Breast epithelium (tissue), 4 donors: ENCODE measurements around the gene ARID1B. TPM values are rescaled to one million over a fixed set of nuclear protein-coding genes. Genes with fewer than 3 reads are reported as not detected.

Experiments used
- DNase-seq, 2 donors: peaks; one replicate each; pipeline ENCODE4 v3.0.0-alpha.2; 2019; ENCODE audit warnings: low spot score in 2 of 2
- H3K27ac ChIP-seq, 2 donors: fragments of 200-600 bp; sonication (generic) in 1 of 2; one replicate each; pipeline ENCODE4 v1.5.1; 2016 to 2019; ENCODE audit warnings: mild to moderate bottlenecking in 1 of 2
- H3K27me3 ChIP-seq, 2 donors: fragments of 200-600 bp; sonication (generic) in 1 of 2; one replicate each; pipeline versions ENCODE4 v1.5.1 to v1.6.0; 2017 to 2019; ENCODE audit warnings: control low read depth in 1 of 2, mild to moderate bottlenecking in 1 of 2
- H3K36me3 ChIP-seq: fragments of 200-600 bp; one replicate; pipeline ENCODE4 v1.5.1; 2019
- H3K4me1 ChIP-seq, 2 donors: fragments of 200-600 bp; sonication (generic); one replicate each; pipeline ENCODE4 v1.5.1; 2016 to 2019; ENCODE audit warnings: control low read depth in 1 of 2
- H3K4me3 ChIP-seq, 3 donors: fragments of 200-600 bp; sonication (generic); 1 replicate in 2 of 3; 2 replicates in 1 of 3; pipeline ENCODE4 v1.5.1; 2016 to 2019; ENCODE audit warnings: mild to moderate bottlenecking in 3 of 3, moderate library complexity in 2 of 3
- H3K9me3 ChIP-seq, 2 donors: fragments of 200-600 bp; sonication (generic) in 1 of 2; one replicate each; pipeline ENCODE4 v1.5.1; 2016 to 2019; ENCODE audit warnings: control low read depth in 1 of 2
- CTCF ChIP-seq, 3 donors: fragments of 450-650 bp; IDR thresholded peaks; one replicate each; pipeline ENCODE4 v1.5.1; 2016 to 2017; ENCODE audit warnings: antibody characterized with exemption in 3 of 3, mild to moderate bottlenecking in 3 of 3, moderate library complexity in 3 of 3
- POLR2A ChIP-seq: fragments of 450-650 bp; IDR thresholded peaks from one replicate; pipeline ENCODE4 v1.6.1; 2016; ENCODE audit warnings: antibody characterized with exemption, mild to moderate bottlenecking, moderate library complexity
- POLR2AphosphoS5 ChIP-seq, 3 donors: sonication (generic); formaldehyde crosslinking; IDR thresholded peaks; one replicate each; pipeline ENCODE4 v1.6.1; 2017; ENCODE audit warnings: antibody characterized with exemption in 3 of 3
- intact Hi-C: fragments of 100-400 bp; cut with DNase I; formaldehyde crosslinking; loops from one replicate; pipeline ENCODE4 v1.15.1; 2023; ENCODE audit warnings: low total_unique reads
- total RNA-seq, 3 donors: library from RNA; depleted of rRNA; stranded (reverse); fragments of >200 nt; gene quantifications; one replicate each; pipeline ENCODE4 v1.1.0, GENCODE V29; 2016

Gene ARID1B
- total RNA-seq, 3 donors from 2014 or later, result 99.9 to 205 (median 131) TPM

- intact Hi-C loops, result no loop called here
- Histone ChIP-seq H3K36me3 (peaks cover 7% of the 10 kb centered on the region), H3K27ac (no peak overlapping the region), H3K4me1 (no peaks in the 10 kb centered on the region), H3K27me3 (no peaks in the 10 kb centered on the region), H3K9me3 (no peaks in the 10 kb centered on the region), H3K4me3 (no peak overlapping the region)
- DNase-seq, result no peak
- TF ChIP-seq POLR2AphosphoS5 (IDR thresholded peaks at IDR 0.05) (no peak), CTCF (IDR thresholded peaks at IDR 0.05) (no peak), POLR2A (no peak)
Observed at GRCh38 chr6:157209865-157210530, 432.8 kb downstream of the ARID1B start.

GRCh38 chr6:157210954-157211353, 433.8 kb downstream of the ARID1B start:
- Histone ChIP-seq H3K4me3 (no peak overlapping the region), H3K27ac (no peak overlapping the region), H3K36me3 (peaks cover 7% of the 10 kb centered on the region), H3K27me3 (no peaks in the 10 kb centered on the region), H3K9me3 (no peaks in the 10 kb centered on the region), H3K4me1 (no peaks in the 10 kb centered on the region)
- intact Hi-C loops, result no loop called here
- TF ChIP-seq CTCF (IDR thresholded peaks at IDR 0.05), result no peak
- TF ChIP-seq POLR2AphosphoS5 (IDR thresholded peaks at IDR 0.05), result no peak
- TF ChIP-seq POLR2A, result no peak
- DNase-seq, result no peak

GRCh38 chr6:157211603-157212455, 434.7 kb downstream of the ARID1B start:
- Histone ChIP-seq H3K4me3 (no peak overlapping the region), H3K36me3 (no peaks in the 10 kb centered on the region), H3K9me3 (no peaks in the 10 kb centered on the region), H3K4me1 (no peaks in the 10 kb centered on the region), H3K27me3 (no peaks in the 10 kb centered on the region), H3K27ac (no peak overlapping the region)
- no peak for DNase-seq
- no peak for TF ChIP-seq POLR2A
- no peak for TF ChIP-seq POLR2AphosphoS5 (IDR thresholded peaks at IDR 0.05)
- no peak for TF ChIP-seq CTCF (IDR thresholded peaks at IDR 0.05)
- intact Hi-C loops, result no loop called here

- Histone ChIP-seq H3K27me3 (no peaks in the 10 kb centered on the region), H3K4me1 (no peaks in the 10 kb centered on the region), H3K36me3 (no peaks in the 10 kb centered on the region), H3K27ac (no peak overlapping the region), H3K4me3 (no peak overlapping the region), H3K9me3 (no peaks in the 10 kb centered on the region)
- no peak for TF ChIP-seq POLR2AphosphoS5 (IDR thresholded peaks at IDR 0.05)
- no peak for TF ChIP-seq POLR2A
- no peak for TF ChIP-seq CTCF (IDR thresholded peaks at IDR 0.05)
- no peak for DNase-seq
- intact Hi-C loops, result no loop called here
Observed at GRCh38 chr6:157213426-157213825, 436.2 kb downstream of the ARID1B start.
